HL-60 (cell line): ENCODE data around the gene BCL7C.

Source experiments
- CTCF ChIP-seq: IDR thresholded peaks from one replicate; pipeline ENCODE4 v1.5.1; 2011; ENCODE audit warnings: low read length, control low read depth, inconsistent platforms; ENCODE audit not compliant: insufficient read depth
- GABPA ChIP-seq: IDR thresholded peaks from 2 replicates; pipeline ENCODE4 v1.6.1; 2012; ENCODE audit warnings: low read depth
- POLR2AphosphoS5 ChIP-seq: IDR thresholded peaks from 2 replicates; pipeline ENCODE4 v1.6.1; 2012; ENCODE audit warnings: low read depth

GRCh38 chr16:30927789-30928378 is 34.0 kb upstream of the BCL7C start:
- TF ChIP-seq CTCF (no peak), POLR2AphosphoS5 (no peak), GABPA (no peak)
